Measurements from ENCODE around the gene RPS19.

RPS19 gene

DNA sequence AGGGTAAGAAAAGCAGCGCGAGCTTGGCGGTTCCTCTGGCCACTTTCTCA is 15.2 kb upstream of the RPS19 start, which contains the start of gene DMRTC2:
DMRTC2 (plus strand) TSS at position 42 of the 50 bp plus-strand sequence. CDS start 2,387 bp downstream, outside the sequence.
- POLR2A ChIA-PET = no interaction called here
- no peak for TF ChIP-seq CTCF (IDR thresholded peaks at IDR 0.05; ENCODE audit: insufficient read depth, low read length, missing control alignments)
- CTCF ChIA-PET = interaction anchor here (1.5 kb wide), 1 partner anchor 9 kb away, joined by 5 read pairs; no protein-coding TSS in a partner anchor
- H3K4me3 ChIP-seq (ENCODE audit: low read depth, low read length) = no peak within 1 kb of the TSS
- DNase-seq (ENCODE audit: low read depth, low spot score) = no peak

DNA sequence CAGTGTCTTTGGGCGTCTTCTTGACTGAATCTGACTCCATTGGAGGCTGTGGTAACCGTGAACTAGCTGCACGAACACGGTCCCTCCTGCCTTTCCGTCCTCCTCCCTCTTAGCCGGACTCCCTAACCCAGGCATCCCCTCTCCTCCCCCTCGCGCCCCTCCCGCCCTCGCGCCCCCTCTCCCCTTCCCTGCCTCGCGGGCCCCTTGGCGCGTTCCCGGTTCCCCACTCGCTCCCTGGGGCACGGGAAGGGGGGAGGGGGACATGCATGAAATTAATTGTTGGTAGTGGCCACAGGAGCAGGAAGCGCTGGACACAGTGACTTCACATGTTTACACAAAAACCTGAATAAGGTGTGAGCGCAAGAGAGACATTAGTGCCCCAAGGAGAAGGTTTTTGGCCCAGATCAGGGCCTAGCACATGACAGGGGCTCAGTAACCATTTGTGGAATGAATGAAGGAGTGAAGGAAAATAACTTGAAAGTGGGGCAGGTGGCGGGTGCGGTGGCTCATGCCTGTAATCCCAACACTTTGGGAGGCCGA is 14.9 kb upstream of the RPS19 start:
- no peak for DNase-seq (ENCODE audit: low read depth, low spot score)
- ChIA-PET POLR2A (no interaction called here), CTCF (interaction anchor here (1.5 kb wide), 1 partner anchor 9 kb away, joined by 5 read pairs; no protein-coding TSS in a partner anchor)
- TF ChIP-seq CTCF (IDR thresholded peaks at IDR 0.05; ENCODE audit: insufficient read depth, low read length, missing control alignments) = no peak
- no peak overlapping the region for H3K4me3 ChIP-seq (ENCODE audit: low read depth, low read length)

- ChIA-PET POLR2A (no interaction called here), CTCF (interaction anchor here (1.2 kb wide), 1 partner anchor 13 kb away, joined by 3 read pairs; no protein-coding TSS in a partner anchor)
- no peak for TF ChIP-seq CTCF (IDR thresholded peaks at IDR 0.05; ENCODE audit: insufficient read depth, low read length, missing control alignments)
- no peak for DNase-seq (ENCODE audit: low read depth, low spot score)
- H3K4me3 ChIP-seq (ENCODE audit: low read depth, low read length) = no peak overlapping the region
Observed at GRCh38 chr19:41847351-41848105, 12.5 kb upstream of the RPS19 start.

- ChIA-PET POLR2A (no interaction called here), CTCF (interaction anchor here (1.3 kb wide), 1 partner anchor 12 kb away, joined by 4 read pairs; no protein-coding TSS in a partner anchor)
- H3K4me3 ChIP-seq (ENCODE audit: low read depth, low read length) = no peak overlapping the region
- no peak for DNase-seq (ENCODE audit: low read depth, low spot score)
- no peak for TF ChIP-seq CTCF (IDR thresholded peaks at IDR 0.05; ENCODE audit: insufficient read depth, low read length, missing control alignments)
Observed at GRCh38 chr19:41848666-41849065, 11.4 kb upstream of the RPS19 start.

DNA sequence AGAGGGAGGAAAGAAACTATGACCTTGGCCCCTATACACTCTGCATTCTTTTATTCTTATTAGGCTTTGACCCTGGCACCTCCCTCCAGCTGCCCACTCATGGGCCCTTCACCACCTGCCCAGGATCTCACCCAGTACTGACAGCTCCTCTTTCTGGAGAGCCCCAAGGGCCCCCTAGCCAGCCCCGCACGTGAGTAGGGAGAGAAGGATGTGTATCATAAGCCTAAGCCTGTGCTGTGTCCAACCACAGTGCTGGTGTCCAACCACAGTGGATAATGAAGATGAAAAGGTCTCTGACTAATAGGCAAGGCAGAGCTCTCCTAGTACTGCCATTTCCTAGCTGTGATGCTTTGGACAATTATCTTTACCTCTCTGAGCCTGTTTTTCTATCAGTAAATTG is 11.0 kb upstream of the RPS19 start:
- no peak for TF ChIP-seq CTCF (IDR thresholded peaks at IDR 0.05; ENCODE audit: insufficient read depth, low read length, missing control alignments)
- no peak for DNase-seq (ENCODE audit: low read depth, low spot score)
- no peak overlapping the region for H3K4me3 ChIP-seq (ENCODE audit: low read depth, low read length)
- ChIA-PET CTCF (interaction anchor here (1.3 kb wide), 1 partner anchor 12 kb away, joined by 4 read pairs; no protein-coding TSS in a partner anchor), POLR2A (no interaction called here)

DNA sequence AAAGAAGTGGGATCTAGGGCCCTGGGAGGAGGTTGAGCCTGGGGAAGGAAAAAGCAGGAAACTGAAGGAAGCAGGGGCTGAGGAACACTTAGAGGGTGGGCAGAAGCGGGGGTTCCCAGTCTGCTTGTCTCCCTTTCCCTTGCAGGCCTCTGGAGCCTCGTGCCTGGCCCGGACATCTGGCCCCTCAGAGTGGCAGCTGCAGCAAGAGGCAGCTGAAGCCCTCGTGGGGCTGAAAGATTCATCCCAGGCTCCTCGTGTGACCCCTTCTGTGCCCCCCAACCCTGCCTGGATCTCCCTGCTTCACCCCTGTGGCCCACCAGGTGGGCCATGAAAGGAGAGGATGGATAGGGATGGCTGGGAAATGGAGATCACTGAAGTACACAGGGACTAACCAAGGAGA is 9.7 kb upstream of the RPS19 start:
- no peak for DNase-seq (ENCODE audit: low read depth, low spot score)
- H3K4me3 ChIP-seq (ENCODE audit: low read depth, low read length) = no peak overlapping the region
- ChIA-PET CTCF (interaction anchor here (1.0 to 1.2 kb wide), 2 partner anchors 16 to 193 kb away, joined by 3 to 4 read pairs; no protein-coding TSS in a partner anchor), POLR2A (no interaction called here)
- no peak for TF ChIP-seq CTCF (IDR thresholded peaks at IDR 0.05; ENCODE audit: insufficient read depth, low read length, missing control alignments)
